ENCODE data around the gene POGLUT3. TPM values are rescaled to one million over a fixed set of nuclear protein-coding genes. Genes with fewer than 3 reads are reported as not detected.

Gene POGLUT3, protein sequence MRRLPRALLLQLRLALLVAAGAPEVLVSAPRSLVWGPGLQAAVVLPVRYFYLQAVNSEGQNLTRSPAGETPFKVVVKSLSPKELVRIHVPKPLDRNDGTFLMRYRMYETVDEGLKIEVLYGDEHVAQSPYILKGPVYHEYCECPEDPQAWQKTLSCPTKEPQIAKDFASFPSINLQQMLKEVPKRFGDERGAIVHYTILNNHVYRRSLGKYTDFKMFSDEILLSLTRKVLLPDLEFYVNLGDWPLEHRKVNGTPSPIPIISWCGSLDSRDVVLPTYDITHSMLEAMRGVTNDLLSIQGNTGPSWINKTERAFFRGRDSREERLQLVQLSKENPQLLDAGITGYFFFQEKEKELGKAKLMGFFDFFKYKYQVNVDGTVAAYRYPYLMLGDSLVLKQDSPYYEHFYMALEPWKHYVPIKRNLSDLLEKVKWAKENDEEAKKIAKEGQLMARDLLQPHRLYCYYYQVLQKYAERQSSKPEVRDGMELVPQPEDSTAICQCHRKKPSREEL
- total RNA-seq, result 1 to 10 TPM; 5.5 to 5.9 TPM
- polyA plus RNA-seq (2013, experiment 1 of 2), result 8.9 TPM
- polyA plus RNA-seq (2013, experiment 2 of 2), result 14.0 TPM
- 3.3 to 46.8 (median 20.4) reads per million in 172 experiments for total RNA-seq

- Histone ChIP-seq H3K9me3 (ENCODE audit: control insufficient read depth in 1 of 2, insufficient read depth in 1 of 2, low read length in 2 of 2) (no peaks in the 10 kb centered on the region), H3K27ac (ENCODE audit: low read depth in 1 of 2, low read length in 2 of 2) (peak within 1 kb of the TSS; percentile 66 to 91), H3K27me3 (ENCODE audit: control insufficient read depth in 1 of 2, insufficient read depth in 2 of 2, low read length in 2 of 2) (no peaks in the 10 kb centered on the region), H3K4me1 (ENCODE audit: insufficient read depth, low read length) (peaks cover 15% of the 10 kb centered on the region), H3K4me3 (ENCODE audit: low read length) (peak within 1 kb of the TSS; percentile 77), H3K36me3 (ENCODE audit: insufficient read depth, low read length) (no peaks in the 10 kb centered on the region)
- POLR2A ChIA-PET, result interaction anchor here (0.5 to 1.8 kb wide), 6 partner anchors 12 to 489 kb away, joined by 3 to 16 read pairs (median 4); partner anchors contain the start of genes C11orf65, CUL5 and DDX10
- Mint-ChIP-seq H3K4me3 (peak within 1 kb of the TSS; percentile 95), H3K36me3 (ENCODE audit: low read depth) (peaks cover 6% of the 10 kb centered on the region), H3K4me1 (ENCODE audit: low read depth) (peaks cover 27% of the 10 kb centered on the region), H3K9me3 (no peaks in the 10 kb centered on the region), H3K27ac (peak within 1 kb of the TSS; percentile 96), H3K27me3 (no peaks in the 10 kb centered on the region)
- DNase-seq (peak; percentile 5 to 68 (median 36)), ATAC-seq (ENCODE audit: poor library complexity) (peak; percentile 47)
- intact Hi-C loops (cut with DNase I, micrococcal nuclease), result loop anchor here (5.0 to 10.0 kb wide), 4 partner anchors 99 to 373 kb away; partner anchors contain the start of genes ACAT1 (in 1 of the 2) and DDX10 (in 1 of the 2)
- TF ChIP-seq CTCF (IDR thresholded peaks at IDR 0.05), result no peak
- CTCF ChIA-PET, result interaction anchor here (0.5 kb wide), 1 partner anchor 115 kb away, joined by 3 read pairs; no protein-coding TSS in a partner anchor
Observed at GRCh38 chr11:108498046-108498815, at the start of gene POGLUT3. Gene POGLUT3, minus strand, starts transcription at chr11:108498384. Its CDS starts 18 bp downstream, at chr11:108498366.

- Mint-ChIP-seq H3K27ac (no peak overlapping the region), H3K27me3 (no peaks in the 10 kb centered on the region), H3K4me3 (no peak overlapping the region), H3K36me3 (ENCODE audit: low read depth) (no peaks in the 10 kb centered on the region), H3K9me3 (no peaks in the 10 kb centered on the region), H3K4me1 (ENCODE audit: low read depth) (no peaks in the 10 kb centered on the region)
- no peak overlapping the region for H3K4me3 ChIP-seq (ENCODE audit: low read length)
- H3K27me3 ChIP-seq (ENCODE audit: control insufficient read depth in 1 of 2, insufficient read depth in 2 of 2, low read length in 2 of 2), result no peaks in the 10 kb centered on the region
- H3K9me3 ChIP-seq (ENCODE audit: control insufficient read depth in 1 of 2, insufficient read depth in 1 of 2, low read length in 2 of 2), result no peaks in the 10 kb centered on the region
- CTCF ChIA-PET, result no interaction called here
- H3K36me3 ChIP-seq (ENCODE audit: insufficient read depth, low read length), result no peaks in the 10 kb centered on the region
- no peak overlapping the region for H3K27ac ChIP-seq (ENCODE audit: low read depth in 1 of 2, low read length in 2 of 2)
- POLR2A ChIA-PET, result no interaction called here
- H3K4me1 ChIP-seq (ENCODE audit: insufficient read depth, low read length), result no peaks in the 10 kb centered on the region
- TF ChIP-seq CTCF (IDR thresholded peaks at IDR 0.05), result no peak
- intact Hi-C loops (cut with DNase I, micrococcal nuclease), result no loop called here
- ATAC-seq (ENCODE audit: poor library complexity) (no peak), DNase-seq (no peak)
Observed at GRCh38 chr11:108545909-108546501, 47.8 kb upstream of the POGLUT3 start.

GRCh38 chr11:108543316-108543964, 45.3 kb upstream of the POGLUT3 start:
- Histone ChIP-seq H3K4me3 (ENCODE audit: low read length) (no peak overlapping the region), H3K9me3 (ENCODE audit: control insufficient read depth in 1 of 2, insufficient read depth in 1 of 2, low read length in 2 of 2) (no peaks in the 10 kb centered on the region), H3K27me3 (ENCODE audit: control insufficient read depth in 1 of 2, insufficient read depth in 2 of 2, low read length in 2 of 2) (no peaks in the 10 kb centered on the region), H3K4me1 (ENCODE audit: insufficient read depth, low read length) (no peaks in the 10 kb centered on the region), H3K36me3 (ENCODE audit: insufficient read depth, low read length) (no peaks in the 10 kb centered on the region), H3K27ac (ENCODE audit: low read depth in 1 of 2, low read length in 2 of 2) (no peak overlapping the region)
- intact Hi-C loops (cut with DNase I, micrococcal nuclease), result no loop called here
- CTCF ChIA-PET, result no interaction called here
- H3K4me3 Mint-ChIP-seq, result no peak overlapping the region
- POLR2A ChIA-PET, result no interaction called here
- TF ChIP-seq CTCF (IDR thresholded peaks at IDR 0.05), result no peak
- ATAC-seq (ENCODE audit: poor library complexity) (no peak), DNase-seq (no peak)
- no peak overlapping the region for H3K27ac Mint-ChIP-seq
- H3K4me1 Mint-ChIP-seq (ENCODE audit: low read depth), result no peaks in the 10 kb centered on the region
- no peaks in the 10 kb centered on the region for H3K9me3 Mint-ChIP-seq
- no peaks in the 10 kb centered on the region for H3K27me3 Mint-ChIP-seq
- no peaks in the 10 kb centered on the region for H3K36me3 Mint-ChIP-seq (ENCODE audit: low read depth)

Measured in CD4-positive, alpha-beta T cell (primary cell).